Heart right ventricle (tissue), 16 donors: Measurements from ENCODE around the gene ACSL6. TPM values are rescaled to one million over a fixed set of nuclear protein-coding genes. Genes with fewer than 3 reads are reported as not detected.

Experiments used
- ATAC-seq, 8 donors: fragments of 200-7000 bp; cut with Tn5 transposase; one replicate each; pipeline ENCODE4 v1.9.1; 2020; ENCODE audit warnings: mild to moderate bottlenecking in 8 of 8, moderate library complexity in 8 of 8, moderate number of reproducible peaks in 1 of 8
- DNase-seq, 2 donors: peaks; one replicate each; pipeline ENCODE4 v3.0.0-alpha.2; 2020
- H3K27ac ChIP-seq, 10 donors: fragments of 200-600 bp; sonication (generic) in 2 of 10; one replicate each; pipeline versions ENCODE4 v1.5.0 to v1.8.0; 2020 to 2022; ENCODE audit warnings: mild to moderate bottlenecking in 3 of 10
- H3K27me3 ChIP-seq, 7 donors: fragments of 200-600 bp; one replicate each; pipeline ENCODE4 v1.8.0; 2021 to 2022; ENCODE audit warnings: mild to moderate bottlenecking in 2 of 7
- H3K36me3 ChIP-seq, 9 donors: fragments of 200-600 bp; sonication (generic) in 1 of 9; one replicate each; pipeline versions ENCODE4 v1.5.0 to v1.8.0; 2020 to 2022; ENCODE audit warnings: mild to moderate bottlenecking in 2 of 9
- H3K4me1 ChIP-seq, 9 donors: fragments of 200-600 bp; sonication (generic) in 1 of 9; one replicate each; pipeline versions ENCODE4 v1.5.0 to v1.8.0; 2020 to 2022; ENCODE audit warnings: mild to moderate bottlenecking in 4 of 9
- H3K4me3 ChIP-seq, 10 donors: fragments of 200-600 bp; sonication (generic) in 2 of 10; one replicate each; pipeline versions ENCODE4 v1.5.0 to v1.8.0; 2020 to 2022; ENCODE audit warnings: mild to moderate bottlenecking in 7 of 10, moderate library complexity in 2 of 10
- H3K9me3 ChIP-seq, 11 donors: fragments of 200-600 bp in 10 of 11; sonication (generic) in 2 of 11; one replicate each; pipeline versions ENCODE4 v1.5.0 to v1.8.0; 2013 to 2022; ENCODE audit warnings: mild to moderate bottlenecking in 2 of 11, control low read depth in 1 of 11, moderate library complexity in 1 of 11
- WGBS, 2 donors: extraction: QIAGEN DNeasy Blood & Tissue Kit; methylation state at CpG; one replicate each; pipeline ENCODE4 v1.1.7; 2013; ENCODE audit warnings: inconsistent platforms in 1 of 2; 5-methylcytosine and 5-hydroxymethylcytosine counted together
- intact Hi-C, 10 donors: fragments of 100-400 bp; cut with DNase I; formaldehyde crosslinking; loops; one replicate each; pipeline versions ENCODE4 v1.11.1 to v1.14.2; 2022
- polyA plus RNA-seq, 2 donors: library from polyadenylated mRNA; stranded (reverse); fragments of 200-250 nt; gene quantifications; one replicate each; pipeline ENCODE4 v1.2.3, GENCODE V29; 2013
- total RNA-seq, 10 donors: library from RNA; stranded (reverse); fragmentation: NEBNext Ultra II Directional in 3 of 10; extraction: Animal tissue kit (Norgen Biotek cat#: 25700) in 3 of 10; gene quantifications; one replicate each; pipeline versions ENCODE4 v1.2.1 to v1.2.4, GENCODE V29; 2021 to 2023
- TF ChIP-seq, protein P1 (sequence below), 9 donors: fragments of 200-600 bp; sonication (generic) in 2 of 9; IDR thresholded peaks; one replicate each; pipeline versions ENCODE4 v1.5.0 to v1.8.0; 2021 to 2022; ENCODE audit warnings: antibody characterized with exemption in 9 of 9, mild to moderate bottlenecking in 5 of 9, moderate library complexity in 1 of 9
- donor health status: Arrhythmogenic right ventricular cardiomyopathy.
- donor health status: ischemic (EF 13 %, LVEDD 7.1; RV severe dilation, severe dysfunction).
- donor health status: healthy with polysubstance abuse.
- donor health status: DM: no; HTN: yes; CAD: no.
- donor health status: DM: no; HTN: no; CAD: no.
- donor health status: ischemic (EF 25% LVEDD 6.9; RV normal size, moderate dysfunction).
- donor health status: ischemic (EF 25% LVEDD 5.7; RV mildly dilated, moderate dysfunction).
- donor health status: healthy.
- donor health status: DM: yes; HTN: yes; CAD: no.
- donor health status: Ischemic cardiomyopathy.
- donor health status: ischemic (EF 35%, LVEDD 5.7; RV mildly dilated, moderate dysfunction).
- donor health status: nonischemic (EF 11% LVEDD 7.7; RV severe dilation, severe dysfunction).
- donor health status: DM: yes; HTN: yes; CAD: no.
- donor health status: PGD.
- donor health status: ischemic (EF 29% LVEDD 5.4; RV normal size, mild dysfunction).
- donor health status: nonischemic (EF 23%, LVEDD 6.1; RV moderate dilation, normal function).

The ACSL6 gene
- total and polyA plus RNA-seq, 12 donors, result 0.26 to 7.0 (median 3.0) TPM

DNA sequence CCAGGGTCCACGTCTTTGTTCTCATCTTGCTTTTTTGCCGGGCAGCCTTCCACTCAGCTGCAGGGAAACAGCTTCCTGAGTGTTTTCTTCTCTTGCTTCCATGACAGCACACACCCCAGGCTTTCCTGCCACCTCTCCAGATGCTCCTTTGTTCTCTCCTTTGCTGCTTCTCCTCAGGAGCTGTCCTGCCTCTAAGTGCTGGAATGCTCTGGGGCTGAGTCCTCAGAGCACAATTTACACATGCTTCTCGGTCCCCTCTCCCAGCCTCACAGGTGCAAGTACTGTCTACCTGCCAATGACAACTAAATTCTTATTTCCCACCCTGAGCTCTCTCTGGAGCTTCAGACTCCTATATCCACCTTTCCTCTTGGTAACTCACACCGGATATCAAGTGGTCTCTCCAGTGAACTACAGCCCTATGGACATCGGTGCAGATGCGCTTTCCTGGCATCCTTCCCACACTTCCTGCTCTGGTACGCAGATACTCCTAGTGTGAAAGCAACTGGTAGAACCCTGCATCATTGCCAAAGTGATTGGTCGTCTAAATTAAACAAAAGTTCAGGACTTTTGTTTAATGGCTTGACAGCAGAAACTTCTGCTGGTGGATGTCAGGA is 13.4 kb upstream of the ACSL6 start:
- intact Hi-C loops, result no loop called here
- Histone ChIP-seq H3K27ac (no peak overlapping the region), H3K36me3 (no peaks in the 10 kb centered on the region), H3K4me3 (no peak overlapping the region), H3K27me3 (peaks cover 0 to 23% (median 7%) of the 10 kb centered on the region in 7 donors), H3K4me1 (peaks cover 0 to 4% (median 0%) of the 10 kb centered on the region in 9 donors), H3K9me3 (no peaks in the 10 kb centered on the region)
- TF ChIP-seq, protein P1, sequence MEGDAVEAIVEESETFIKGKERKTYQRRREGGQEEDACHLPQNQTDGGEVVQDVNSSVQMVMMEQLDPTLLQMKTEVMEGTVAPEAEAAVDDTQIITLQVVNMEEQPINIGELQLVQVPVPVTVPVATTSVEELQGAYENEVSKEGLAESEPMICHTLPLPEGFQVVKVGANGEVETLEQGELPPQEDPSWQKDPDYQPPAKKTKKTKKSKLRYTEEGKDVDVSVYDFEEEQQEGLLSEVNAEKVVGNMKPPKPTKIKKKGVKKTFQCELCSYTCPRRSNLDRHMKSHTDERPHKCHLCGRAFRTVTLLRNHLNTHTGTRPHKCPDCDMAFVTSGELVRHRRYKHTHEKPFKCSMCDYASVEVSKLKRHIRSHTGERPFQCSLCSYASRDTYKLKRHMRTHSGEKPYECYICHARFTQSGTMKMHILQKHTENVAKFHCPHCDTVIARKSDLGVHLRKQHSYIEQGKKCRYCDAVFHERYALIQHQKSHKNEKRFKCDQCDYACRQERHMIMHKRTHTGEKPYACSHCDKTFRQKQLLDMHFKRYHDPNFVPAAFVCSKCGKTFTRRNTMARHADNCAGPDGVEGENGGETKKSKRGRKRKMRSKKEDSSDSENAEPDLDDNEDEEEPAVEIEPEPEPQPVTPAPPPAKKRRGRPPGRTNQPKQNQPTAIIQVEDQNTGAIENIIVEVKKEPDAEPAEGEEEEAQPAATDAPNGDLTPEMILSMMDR (IDR thresholded peaks at IDR 0.05), result no peak
- DNase-seq, result no peak
- WGBS, 2 donors, result 57 to 66% methylated on average over 8 of the region's 8 CpGs
- no peak for ATAC-seq

DNA sequence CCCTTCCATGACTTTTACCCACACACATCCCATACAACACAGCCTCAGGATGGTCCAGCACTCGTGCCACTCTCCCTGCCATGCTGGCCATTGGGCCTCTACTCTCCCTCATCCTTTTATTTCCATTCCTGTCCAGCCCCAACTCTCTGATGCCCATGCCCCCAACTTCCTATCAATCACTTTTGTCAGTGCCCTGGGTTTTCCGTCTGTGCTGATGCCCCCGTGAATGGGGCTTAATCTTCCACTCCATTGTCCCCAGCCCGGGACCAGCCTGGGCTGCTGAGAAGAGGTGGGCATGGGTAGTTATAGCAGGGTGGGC is 12.6 kb upstream of the ACSL6 start:
- H3K27me3 ChIP-seq, result peaks cover 0 to 25% (median 7%) of the 10 kb centered on the region in 7 donors
- ATAC-seq (no peak), DNase-seq (no peak)
- no peaks in the 10 kb centered on the region for H3K9me3 ChIP-seq
- TF ChIP-seq, protein P1 (IDR thresholded peaks at IDR 0.05), result no peak
- no peak overlapping the region for H3K4me3 ChIP-seq
- 60 to 80% methylated on average over 4 of the region's 4 CpGs for WGBS, 2 donors
- intact Hi-C loops, result no loop called here
- no peak overlapping the region for H3K27ac ChIP-seq
- H3K4me1 ChIP-seq, result peaks cover 0 to 4% (median 0%) of the 10 kb centered on the region in 9 donors
- H3K36me3 ChIP-seq, result no peaks in the 10 kb centered on the region

DNA sequence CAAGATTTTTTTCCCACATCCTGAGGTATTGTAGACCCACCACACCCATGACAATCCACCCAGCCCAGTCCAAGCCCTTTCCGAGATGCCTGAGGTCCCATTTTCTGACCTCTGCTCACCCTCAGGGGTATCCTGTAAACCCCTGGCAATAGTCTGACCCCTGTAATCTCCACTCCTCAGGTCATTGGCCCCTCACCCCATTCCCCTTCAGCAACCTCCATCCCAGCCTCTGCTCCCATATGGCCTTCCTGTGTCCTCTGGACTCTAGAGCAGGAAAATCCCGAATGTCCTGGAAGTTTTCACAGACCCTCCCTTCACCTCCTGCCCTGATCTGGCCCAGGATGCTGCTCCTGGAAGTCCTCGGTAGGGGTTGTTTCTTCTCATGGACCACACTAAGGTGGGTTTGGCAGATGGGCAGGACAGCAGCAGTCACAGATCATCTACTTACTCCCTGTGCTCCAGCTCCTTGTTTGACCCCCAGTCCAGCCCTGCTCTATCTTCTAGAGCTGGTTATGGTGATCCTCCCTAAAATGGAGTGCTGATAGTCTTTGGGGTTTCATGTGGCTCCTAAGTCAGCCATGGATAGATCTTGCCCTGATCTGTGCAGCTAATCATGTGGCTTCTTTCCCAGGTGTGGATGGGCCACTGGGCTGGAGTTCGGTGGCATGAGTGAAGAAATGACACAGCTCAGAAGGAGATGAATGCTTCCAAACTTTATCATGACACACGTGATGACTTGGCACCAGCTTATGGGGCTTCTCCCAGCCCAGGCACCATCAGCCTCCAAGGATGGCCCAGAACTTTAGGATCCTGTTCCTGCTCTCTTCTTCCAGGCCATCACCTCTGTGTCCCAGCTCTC is 12.0 kb upstream of the ACSL6 start:
- H3K27ac ChIP-seq, result no peak overlapping the region
- intact Hi-C loops, result no loop called here
- DNase-seq, result no peak
- ATAC-seq, result peak in 1 of 8 donors; percentile 13
- no peak overlapping the region for H3K4me3 ChIP-seq
- TF ChIP-seq, protein P1 (IDR thresholded peaks at IDR 0.05), result no peak
- no peaks in the 10 kb centered on the region for H3K36me3 ChIP-seq
- peaks cover 0 to 30% (median 11%) of the 10 kb centered on the region in 7 donors for H3K27me3 ChIP-seq
- H3K9me3 ChIP-seq, result no peaks in the 10 kb centered on the region
- peaks cover 0 to 4% (median 0%) of the 10 kb centered on the region in 9 donors for H3K4me1 ChIP-seq
- WGBS, 2 donors, result 60 to 66% methylated on average over 5 of the region's 5 CpGs

DNA sequence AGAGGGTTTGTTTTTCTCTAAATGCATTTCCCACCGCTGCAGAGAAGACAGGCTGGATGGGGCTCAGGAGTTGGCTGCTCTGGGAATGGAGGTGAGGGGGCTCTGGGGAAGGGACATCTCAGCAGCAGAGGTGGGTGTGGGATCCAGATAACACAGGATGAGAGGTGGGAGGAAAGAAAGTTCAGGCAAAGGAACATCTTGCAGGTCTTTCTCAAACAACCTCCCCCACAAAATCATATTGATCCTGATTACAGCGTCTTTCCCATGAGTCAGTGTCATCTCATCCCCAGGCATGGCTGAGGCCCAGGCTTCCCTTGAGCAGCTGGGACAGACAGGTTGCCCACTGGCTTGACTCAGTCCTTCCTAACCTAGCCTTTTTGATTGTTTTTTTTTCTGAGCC is 11.3 kb upstream of the ACSL6 start:
- Histone ChIP-seq H3K4me3 (no peak overlapping the region), H3K4me1 (peaks cover 0 to 4% (median 0%) of the 10 kb centered on the region in 9 donors), H3K27ac (no peak overlapping the region), H3K27me3 (peaks cover 0 to 38% (median 14%) of the 10 kb centered on the region in 7 donors), H3K36me3 (no peaks in the 10 kb centered on the region), H3K9me3 (no peaks in the 10 kb centered on the region)
- TF ChIP-seq, protein P1 (IDR thresholded peaks at IDR 0.05), result no peak
- no peak for DNase-seq
- intact Hi-C loops, result no loop called here
- 66 to 74% methylated on average over 2 of the region's 2 CpGs for WGBS, 2 donors
- ATAC-seq, result no peak
